Gastrocnemius medialis (tissue), 4 donors: ENCODE measurements around the gene TTC21B. TPM values are rescaled to one million over a fixed set of nuclear protein-coding genes. Genes with fewer than 3 reads are reported as not detected.
"Not testable (repeated sequence)": the region's sequence is repeated elsewhere in the genome, so short reads cannot be mapped to it uniquely, and the experiment has no call there.

Source experiments
- ATAC-seq, 2 donors: fragments of 150-250 bp; one replicate each; pipeline ENCODE4 v1.9.1; 2016
- DNase-seq, 2 donors: peaks; one replicate each; pipeline ENCODE4 v3.0.0-alpha.2; 2019
- H3K27ac ChIP-seq, 4 donors: fragments of 200-600 bp; sonication (generic); 1 replicate in 1 of 4; 2 replicates in 3 of 4; pipeline ENCODE4 v1.5.1; 2016 to 2018; ENCODE audit warnings: mild to moderate bottlenecking in 2 of 4, moderate library complexity in 1 of 4
- H3K27me3 ChIP-seq, 3 donors: fragments of 200-600 bp; sonication (generic) in 2 of 3; 1 replicate in 1 of 3; 2 replicates in 2 of 3; pipeline versions ENCODE4 v1.5.1 to v1.6.0; 2016 to 2019; ENCODE audit warnings: mild to moderate bottlenecking in 1 of 3, moderate library complexity in 1 of 3
- H3K36me3 ChIP-seq, 2 donors: fragments of 200-600 bp; sonication (generic) in 1 of 2; one replicate each; pipeline ENCODE4 v1.5.1; 2017 to 2018
- H3K4me1 ChIP-seq, 2 donors: fragments of 200-600 bp; sonication (generic) in 1 of 2; one replicate each; pipeline ENCODE4 v1.5.1; 2016 to 2017; ENCODE audit warnings: mild to moderate bottlenecking in 2 of 2
- H3K4me3 ChIP-seq, 4 donors: fragments of 200-600 bp; sonication (generic) in 3 of 4; 1 replicate in 1 of 4; 2 replicates in 3 of 4; pipeline ENCODE4 v1.5.1; 2016 to 2019; ENCODE audit warnings: mild to moderate bottlenecking in 2 of 4
- H3K9me3 ChIP-seq, 3 donors: fragments of 200-600 bp; sonication (generic) in 2 of 3; 1 replicate in 1 of 3; 2 replicates in 2 of 3; pipeline ENCODE4 v1.5.1; 2016 to 2019
- POLR2A ChIP-seq, 2 donors: fragments of 450-650 bp; IDR thresholded peaks; one replicate each; pipeline ENCODE4 v1.6.1; 2017; ENCODE audit warnings: antibody characterized with exemption in 2 of 2, mild to moderate bottlenecking in 2 of 2, moderate library complexity in 2 of 2
- in situ Hi-C, 4 donors: fragments of 200-750 bp; cut with MboI; loops; one replicate each; pipeline versions ENCODE4 v1.15.0 to v1.8.0; 2017; ENCODE audit warnings: low sequenced_read_pairs in 4 of 4
- intact Hi-C: fragments of 100-400 bp; cut with DNase I; formaldehyde crosslinking; loops from one replicate; pipeline ENCODE4 v1.15.1; 2023; ENCODE audit warnings: low total_unique reads
- total RNA-seq, 4 donors: library from RNA; depleted of rRNA; stranded (reverse); fragments of >200 nt; gene quantifications; one replicate each; pipeline versions ENCODE4 v1.1.0 to v1.2.3, GENCODE V29; 2016
- TF ChIP-seq, protein P1 (sequence below), 5 experiments: fragments of 450-650 bp in 3 of 5; fragments of 200-600 bp in 2 of 5; sonication (generic) in 2 of 5; IDR thresholded peaks in 4 of 5; conservative IDR thresholded peaks in 1 of 5; 1 replicate in 4 of 5; 2 replicates in 1 of 5; pipeline ENCODE4 v1.5.1; 2016 to 2019; ENCODE audit warnings: antibody characterized with exemption in 5 of 5, mild to moderate bottlenecking in 3 of 5, moderate library complexity in 3 of 5

The TTC21B gene
- total RNA-seq, 4 donors from 2014 or later: 11.2 to 17.8 (median 13.0) TPM

GRCh38 chr2:165985120-165985519 is 31.5 kb upstream of the TTC21B start:
- H3K4me3 ChIP-seq: no peak overlapping the region
- intact Hi-C loops: no loop called here

DNA sequence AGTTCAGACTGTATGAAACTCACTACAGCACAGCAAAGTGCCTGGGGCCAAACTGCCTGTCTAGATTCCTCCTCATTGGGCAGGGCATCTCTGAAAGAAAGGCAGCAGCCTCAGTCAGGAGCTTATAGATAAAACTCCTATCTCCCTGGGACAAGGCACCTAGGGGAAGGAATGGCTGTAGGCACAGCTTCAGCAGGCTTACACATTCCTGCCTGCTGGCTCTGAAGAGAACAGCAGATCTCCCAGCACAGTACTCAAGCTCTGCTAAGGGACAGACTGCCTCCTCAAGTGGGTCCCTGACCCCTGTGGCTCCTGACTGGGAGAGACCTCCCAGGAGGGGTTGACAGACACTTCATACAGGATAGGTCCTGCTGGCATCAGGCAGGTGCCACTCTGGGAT is 18.6 kb upstream of the TTC21B start:
- ATAC-seq, H3K4me3 ChIP-seq, H3K27me3 ChIP-seq, DNase-seq, H3K36me3 ChIP-seq, H3K4me1 ChIP-seq, intact Hi-C loops, H3K27ac ChIP-seq, H3K9me3 ChIP-seq: not testable (repeated sequence)
- in situ Hi-C loops: loop anchor here in 2 of 4 donors (25.0 kb wide), 1 partner anchor 165 kb away; the partner anchor contains the start of gene SCN1A (in 2 of the 2)

More at GRCh38 chr2:165985120-165985519, 31.5 kb upstream of the TTC21B start:
- in situ Hi-C loops: no loop called here
- no peaks in the 10 kb centered on the region for H3K4me1 ChIP-seq
- no peak for TF ChIP-seq POLR2A (IDR thresholded peaks at IDR 0.05)
- TF ChIP-seq, protein P1, sequence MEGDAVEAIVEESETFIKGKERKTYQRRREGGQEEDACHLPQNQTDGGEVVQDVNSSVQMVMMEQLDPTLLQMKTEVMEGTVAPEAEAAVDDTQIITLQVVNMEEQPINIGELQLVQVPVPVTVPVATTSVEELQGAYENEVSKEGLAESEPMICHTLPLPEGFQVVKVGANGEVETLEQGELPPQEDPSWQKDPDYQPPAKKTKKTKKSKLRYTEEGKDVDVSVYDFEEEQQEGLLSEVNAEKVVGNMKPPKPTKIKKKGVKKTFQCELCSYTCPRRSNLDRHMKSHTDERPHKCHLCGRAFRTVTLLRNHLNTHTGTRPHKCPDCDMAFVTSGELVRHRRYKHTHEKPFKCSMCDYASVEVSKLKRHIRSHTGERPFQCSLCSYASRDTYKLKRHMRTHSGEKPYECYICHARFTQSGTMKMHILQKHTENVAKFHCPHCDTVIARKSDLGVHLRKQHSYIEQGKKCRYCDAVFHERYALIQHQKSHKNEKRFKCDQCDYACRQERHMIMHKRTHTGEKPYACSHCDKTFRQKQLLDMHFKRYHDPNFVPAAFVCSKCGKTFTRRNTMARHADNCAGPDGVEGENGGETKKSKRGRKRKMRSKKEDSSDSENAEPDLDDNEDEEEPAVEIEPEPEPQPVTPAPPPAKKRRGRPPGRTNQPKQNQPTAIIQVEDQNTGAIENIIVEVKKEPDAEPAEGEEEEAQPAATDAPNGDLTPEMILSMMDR (IDR thresholded peaks at IDR 0.05 in 4 of 5, conservative IDR thresholded peaks at IDR 0.05 in 1 of 5): no peak
- DNase-seq (no peak), ATAC-seq (no peak)
- H3K27ac ChIP-seq: no peak overlapping the region
- H3K36me3 ChIP-seq: no peaks in the 10 kb centered on the region
- H3K27me3 ChIP-seq: no peaks in the 10 kb centered on the region
- no peaks in the 10 kb centered on the region for H3K9me3 ChIP-seq

GRCh38 chr2:165970663-165971062 is 17.1 kb upstream of the TTC21B start:
- intact Hi-C loops (no loop called here), in situ Hi-C loops (loop anchor here in 2 of 4 donors (25.0 kb wide), 1 partner anchor 167 kb away; the partner anchor contains the start of gene SCN1A (in 2 of the 2))
- Histone ChIP-seq H3K9me3 (no peaks in the 10 kb centered on the region), H3K4me1 (no peaks in the 10 kb centered on the region), H3K4me3 (no peak overlapping the region), H3K27ac (no peak overlapping the region), H3K36me3 (no peaks in the 10 kb centered on the region), H3K27me3 (no peaks in the 10 kb centered on the region)
- no peak for TF ChIP-seq POLR2A (IDR thresholded peaks at IDR 0.05)
- TF ChIP-seq, protein P1 (IDR thresholded peaks at IDR 0.05 in 4 of 5, conservative IDR thresholded peaks at IDR 0.05 in 1 of 5): no peak
- DNase-seq: no peak
- no peak for ATAC-seq

- Histone ChIP-seq H3K4me1 (no peaks in the 10 kb centered on the region), H3K4me3 (no peak overlapping the region), H3K36me3 (no peaks in the 10 kb centered on the region), H3K9me3 (no peaks in the 10 kb centered on the region), H3K27ac (no peak overlapping the region), H3K27me3 (no peaks in the 10 kb centered on the region)
- TF ChIP-seq, protein P1 (IDR thresholded peaks at IDR 0.05 in 4 of 5, conservative IDR thresholded peaks at IDR 0.05 in 1 of 5): no peak
- TF ChIP-seq POLR2A (IDR thresholded peaks at IDR 0.05): no peak
- ATAC-seq: no peak
- intact Hi-C loops: no loop called here
- in situ Hi-C loops: loop anchor here in 2 of 4 donors (25.0 kb wide), 1 partner anchor 168 kb away; the partner anchor contains the start of gene SCN1A (in 2 of the 2)
- DNase-seq: no peak
These were observed 15.7 kb upstream of the TTC21B start for GRCh38 chr2:165969227-165969626.

DNA sequence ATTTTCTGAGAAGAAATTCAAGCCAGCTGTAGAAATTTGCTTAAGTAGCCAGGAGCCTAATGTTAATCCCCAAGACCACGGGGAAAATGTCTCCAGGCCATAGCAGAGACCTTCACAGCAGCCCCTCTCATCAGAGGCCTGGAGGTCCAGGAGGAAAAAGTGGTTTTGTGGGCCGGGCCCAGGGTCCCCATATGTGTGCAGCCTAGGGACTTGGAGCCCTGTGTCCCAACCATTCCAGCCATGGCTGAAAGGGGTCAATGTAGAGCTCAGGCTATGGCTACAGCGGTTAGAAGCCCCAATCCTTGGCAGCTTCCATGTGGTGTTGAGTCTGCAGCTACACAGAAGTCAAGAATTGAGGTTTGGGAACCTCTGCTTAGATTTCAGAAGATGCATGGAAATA is 14.2 kb upstream of the TTC21B start:
- H3K36me3 ChIP-seq: no peaks in the 10 kb centered on the region
- no peak overlapping the region for H3K27ac ChIP-seq
- DNase-seq: no peak
- H3K9me3 ChIP-seq: no peaks in the 10 kb centered on the region
- no peak for ATAC-seq
- no peaks in the 10 kb centered on the region for H3K27me3 ChIP-seq
- in situ Hi-C loops (loop anchor here in 2 of 4 donors (25.0 kb wide), 1 partner anchor 170 kb away; the partner anchor contains the start of gene SCN1A (in 2 of the 2)), intact Hi-C loops (no loop called here)
- H3K4me1 ChIP-seq: no peaks in the 10 kb centered on the region
- H3K4me3 ChIP-seq: no peak overlapping the region
- TF ChIP-seq, protein P1 (IDR thresholded peaks at IDR 0.05 in 4 of 5, conservative IDR thresholded peaks at IDR 0.05 in 1 of 5): no peak
- TF ChIP-seq POLR2A (IDR thresholded peaks at IDR 0.05): no peak
